WTC11 (cell line): Measurements from ENCODE around the gene VWC2.

Experiments
- ATF2 ChIP-seq: sonication (generic); formaldehyde crosslinking; IDR thresholded peaks from 2 replicates; pipeline ENCODE4 v1.8.1; 2022; ENCODE audit warnings: low read depth, missing genetic modification reagents, borderline replicate concordance
- FOXP1 ChIP-seq: sonication (generic); formaldehyde crosslinking; IDR thresholded peaks from 2 replicates; pipeline ENCODE4 v1.8.0; 2022; ENCODE audit warnings: missing genetic modification reagents, mild to moderate bottlenecking, moderate library complexity, borderline replicate concordance
- GABPB1 ChIP-seq: sonication (generic); formaldehyde crosslinking; IDR thresholded peaks from 2 replicates; pipeline ENCODE4 v1.8.1; 2023; ENCODE audit warnings: mild to moderate bottlenecking, missing genetic modification reagents
- MXD4 ChIP-seq: fragments of 250-450 bp; sonication (Bioruptor Pico); IDR thresholded peaks from 2 replicates; pipeline ENCODE4 v1.8.0; 2021; ENCODE audit warnings: mild to moderate bottlenecking, moderate library complexity, borderline replicate concordance
- NFE2L1 ChIP-seq: sonication (generic); formaldehyde crosslinking; IDR thresholded peaks from 2 replicates; pipeline ENCODE4 v1.8.1; 2023; ENCODE audit warnings: missing genetic modification reagents
- SOX15 ChIP-seq: fragments of 250-450 bp; sonication (Bioruptor Pico); IDR thresholded peaks from 2 replicates; pipeline ENCODE4 v1.9.0; 2021; ENCODE audit warnings: mild to moderate bottlenecking
- TF ChIP-seq, protein P1 (sequence below): fragments of 200-600 bp; IDR thresholded peaks from 2 replicates; pipeline ENCODE4 v1.8.0; 2022; ENCODE audit warnings: antibody characterized with exemption

GRCh38 chr7:49766966-49767365 lies 6.5 kb upstream of the VWC2 start:
- TF ChIP-seq, protein P1, sequence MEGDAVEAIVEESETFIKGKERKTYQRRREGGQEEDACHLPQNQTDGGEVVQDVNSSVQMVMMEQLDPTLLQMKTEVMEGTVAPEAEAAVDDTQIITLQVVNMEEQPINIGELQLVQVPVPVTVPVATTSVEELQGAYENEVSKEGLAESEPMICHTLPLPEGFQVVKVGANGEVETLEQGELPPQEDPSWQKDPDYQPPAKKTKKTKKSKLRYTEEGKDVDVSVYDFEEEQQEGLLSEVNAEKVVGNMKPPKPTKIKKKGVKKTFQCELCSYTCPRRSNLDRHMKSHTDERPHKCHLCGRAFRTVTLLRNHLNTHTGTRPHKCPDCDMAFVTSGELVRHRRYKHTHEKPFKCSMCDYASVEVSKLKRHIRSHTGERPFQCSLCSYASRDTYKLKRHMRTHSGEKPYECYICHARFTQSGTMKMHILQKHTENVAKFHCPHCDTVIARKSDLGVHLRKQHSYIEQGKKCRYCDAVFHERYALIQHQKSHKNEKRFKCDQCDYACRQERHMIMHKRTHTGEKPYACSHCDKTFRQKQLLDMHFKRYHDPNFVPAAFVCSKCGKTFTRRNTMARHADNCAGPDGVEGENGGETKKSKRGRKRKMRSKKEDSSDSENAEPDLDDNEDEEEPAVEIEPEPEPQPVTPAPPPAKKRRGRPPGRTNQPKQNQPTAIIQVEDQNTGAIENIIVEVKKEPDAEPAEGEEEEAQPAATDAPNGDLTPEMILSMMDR = no peak
- TF ChIP-seq MXD4 (CRISPR knock-in tag) (no peak), ATF2 (CRISPR knock-in tag) (no peak), SOX15 (CRISPR knock-in tag) (no peak), NFE2L1 (CRISPR knock-in tag) (no peak), FOXP1 (CRISPR knock-in tag) (no peak), GABPB1 (CRISPR knock-in tag) (no peak)
